GM19324 (cell line): Measurements from ENCODE around the gene C16orf96.

Source experiments
- ATAC-seq: cut with Tn5 transposase; IDR thresholded peaks from one replicate; pipeline ENCODE4 v1.9.1; 2021; ENCODE audit warnings: mild to moderate bottlenecking, moderate library complexity; ENCODE audit not compliant: unreplicated experiment, low FRiP score

Gene C16orf96

DNA sequence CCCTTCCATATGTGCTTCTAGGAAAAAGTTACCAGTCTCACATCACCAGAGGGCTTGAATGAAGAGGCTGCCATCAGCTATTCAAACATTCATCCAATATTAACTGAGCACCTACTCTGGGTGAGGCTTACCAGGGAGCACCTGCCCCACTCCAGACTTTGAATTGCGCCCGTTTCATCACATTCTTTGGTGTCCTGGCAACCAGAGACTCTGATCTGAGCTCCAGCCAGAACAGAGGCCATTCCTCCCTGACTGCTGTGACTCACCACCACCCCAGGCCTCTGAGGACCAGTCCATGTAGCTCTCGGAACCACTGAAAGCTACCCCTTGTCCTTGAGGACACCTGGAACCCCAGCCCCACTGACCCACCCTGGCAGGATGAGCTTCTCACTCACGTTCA, at the start of gene C16orf96:
TSS of gene C16orf96 (plus strand) at position 229 of the 400 bp plus-strand sequence. CDS start at position 379, 150 bp downstream.
- ATAC-seq = no peak

DNA sequence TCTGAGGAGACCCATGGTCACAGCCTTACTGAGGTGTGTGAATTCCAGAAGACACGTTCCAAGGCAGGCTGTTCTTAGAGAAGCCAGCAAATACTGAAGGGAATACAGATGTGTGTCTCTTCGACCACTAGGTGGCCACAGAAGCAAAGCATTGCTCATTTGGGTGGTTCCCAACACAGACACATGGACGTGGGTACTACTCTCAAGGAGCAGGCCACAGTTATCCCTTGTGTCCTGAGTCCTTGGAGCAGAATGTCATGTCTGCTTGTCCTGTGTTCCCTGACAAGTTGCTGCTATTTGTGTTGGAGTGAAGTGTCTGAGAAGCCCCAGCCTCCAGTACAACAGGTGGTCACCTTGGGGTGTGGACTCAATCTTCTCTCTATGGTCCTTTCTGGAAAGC, 49.7 kb upstream of the C16orf96 start:
- ATAC-seq = no peak

DNA sequence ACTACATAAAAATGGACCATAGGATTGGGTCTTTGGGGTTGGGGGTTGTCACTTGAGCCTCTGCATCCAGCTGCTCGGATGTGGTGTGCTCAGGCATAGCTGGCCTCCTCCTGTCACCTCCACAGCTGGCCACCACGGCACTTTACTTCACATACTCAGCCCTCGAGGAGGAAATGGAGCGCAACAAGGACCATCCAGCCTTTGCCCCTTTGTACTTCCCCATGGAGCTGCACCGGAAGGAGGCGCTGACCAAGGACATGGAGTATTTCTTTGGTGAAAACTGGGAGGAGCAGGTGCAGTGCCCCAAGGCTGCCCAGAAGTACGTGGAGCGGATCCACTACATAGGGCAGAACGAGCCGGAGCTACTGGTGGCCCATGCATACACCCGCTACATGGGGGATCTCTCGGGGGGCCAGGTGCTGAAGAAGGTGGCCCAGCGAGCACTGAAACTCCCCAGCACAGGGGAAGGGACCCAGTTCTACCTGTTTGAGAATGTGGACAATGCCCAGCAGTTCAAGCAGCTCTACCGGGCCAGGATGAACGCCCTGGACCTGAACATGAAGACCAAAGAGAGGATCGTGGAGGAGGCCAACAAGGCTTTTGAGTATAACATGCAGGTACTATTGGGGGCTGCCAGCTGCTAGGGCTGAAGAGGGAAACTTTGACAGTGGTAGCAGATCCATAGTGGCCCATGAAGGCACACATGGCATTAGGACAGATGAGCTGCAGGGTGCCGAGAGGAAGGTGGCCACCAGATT, 48.4 kb upstream of the C16orf96 start:
- ATAC-seq = no peak

DNA sequence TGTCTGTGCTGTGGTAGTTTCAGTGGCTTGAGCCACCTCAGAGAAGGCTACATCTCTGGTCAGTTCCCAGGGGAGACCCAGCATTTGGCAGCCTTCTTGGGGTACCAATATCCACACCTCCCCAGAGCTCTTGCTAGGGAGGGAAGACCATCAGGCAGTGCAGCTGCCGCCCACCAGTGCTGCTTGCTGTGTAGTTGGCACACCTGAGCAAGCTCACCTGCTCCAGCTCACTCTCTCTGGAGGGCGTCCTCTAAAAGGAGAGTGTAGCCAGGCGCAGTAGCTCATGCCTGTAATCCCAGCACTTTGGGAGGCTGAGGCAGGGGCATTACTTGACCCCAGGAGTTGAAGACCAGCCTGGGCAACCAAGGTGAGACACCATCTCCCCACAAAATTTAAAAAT, 47.3 kb upstream of the C16orf96 start:
- ATAC-seq = no peak

DNA sequence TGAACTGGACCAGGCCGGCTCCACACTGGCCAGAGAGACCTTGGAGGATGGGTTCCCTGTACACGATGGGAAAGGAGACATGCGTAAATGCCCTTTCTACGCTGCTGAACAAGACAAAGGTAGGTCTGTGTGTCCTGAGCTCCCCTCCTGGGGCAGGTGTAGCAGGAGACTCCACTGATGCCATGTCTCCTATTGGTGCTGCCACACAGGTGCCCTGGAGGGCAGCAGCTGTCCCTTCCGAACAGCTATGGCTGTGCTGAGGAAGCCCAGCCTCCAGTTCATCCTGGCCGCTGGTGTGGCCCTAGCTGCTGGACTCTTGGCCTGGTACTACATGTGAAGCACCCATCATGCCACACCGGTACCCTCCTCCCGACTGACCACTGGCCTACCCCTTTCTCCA, 46.7 kb upstream of the C16orf96 start:
- no peak for ATAC-seq

DNA sequence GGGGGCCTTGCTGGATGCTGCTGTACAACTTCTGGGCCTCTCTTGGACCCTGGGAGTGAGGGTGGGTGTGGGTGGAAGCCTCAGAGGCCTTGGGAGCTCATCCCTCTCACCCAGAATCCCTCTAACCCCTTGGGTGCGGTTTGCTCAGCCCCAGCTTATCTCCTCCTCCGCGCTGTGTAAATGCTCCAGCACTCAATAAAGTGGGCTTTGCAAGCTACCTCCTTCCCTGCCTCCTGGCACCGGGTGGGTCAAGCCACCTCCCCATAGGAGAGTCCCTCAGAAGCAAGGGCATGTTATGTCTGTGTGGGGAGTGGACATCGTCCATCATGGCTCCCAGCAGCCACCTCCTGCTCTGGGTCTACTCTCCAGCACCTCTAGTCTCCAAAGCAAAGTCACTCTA, 46.0 kb upstream of the C16orf96 start:
- ATAC-seq = no peak

DNA sequence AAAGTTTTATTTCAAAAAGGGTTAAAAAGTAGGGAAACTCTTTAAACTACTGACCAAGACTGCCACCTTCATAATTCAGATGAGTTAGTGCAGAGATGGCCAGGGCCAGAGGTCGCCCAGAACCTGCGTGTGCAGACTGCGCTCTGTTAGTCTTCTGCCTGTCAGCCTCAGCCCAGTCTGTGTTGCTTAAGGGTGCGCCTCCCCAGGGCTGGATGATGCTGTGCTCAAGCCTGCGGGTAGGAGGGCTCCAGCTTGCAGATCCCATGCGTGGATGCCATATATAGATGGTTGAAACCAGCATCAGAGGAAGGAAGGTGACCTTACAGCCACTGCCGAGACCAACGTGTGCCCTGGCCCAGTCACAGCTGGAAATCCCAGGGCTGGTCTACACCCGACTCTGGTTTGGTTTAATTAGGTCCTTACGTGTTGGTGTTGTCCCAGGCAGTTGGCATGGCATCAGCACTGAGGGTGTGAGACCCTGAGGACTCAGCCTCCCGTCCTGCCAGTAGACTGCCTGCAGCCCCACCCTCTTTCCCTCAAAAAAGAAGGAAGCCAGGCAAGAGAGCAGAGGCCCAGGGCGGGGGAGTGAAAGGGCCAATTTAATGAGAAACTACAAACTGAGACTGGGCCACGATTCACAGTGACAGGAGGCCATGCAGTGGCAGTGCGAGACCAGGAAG, 45.3 kb upstream of the C16orf96 start:
- no peak for ATAC-seq

DNA sequence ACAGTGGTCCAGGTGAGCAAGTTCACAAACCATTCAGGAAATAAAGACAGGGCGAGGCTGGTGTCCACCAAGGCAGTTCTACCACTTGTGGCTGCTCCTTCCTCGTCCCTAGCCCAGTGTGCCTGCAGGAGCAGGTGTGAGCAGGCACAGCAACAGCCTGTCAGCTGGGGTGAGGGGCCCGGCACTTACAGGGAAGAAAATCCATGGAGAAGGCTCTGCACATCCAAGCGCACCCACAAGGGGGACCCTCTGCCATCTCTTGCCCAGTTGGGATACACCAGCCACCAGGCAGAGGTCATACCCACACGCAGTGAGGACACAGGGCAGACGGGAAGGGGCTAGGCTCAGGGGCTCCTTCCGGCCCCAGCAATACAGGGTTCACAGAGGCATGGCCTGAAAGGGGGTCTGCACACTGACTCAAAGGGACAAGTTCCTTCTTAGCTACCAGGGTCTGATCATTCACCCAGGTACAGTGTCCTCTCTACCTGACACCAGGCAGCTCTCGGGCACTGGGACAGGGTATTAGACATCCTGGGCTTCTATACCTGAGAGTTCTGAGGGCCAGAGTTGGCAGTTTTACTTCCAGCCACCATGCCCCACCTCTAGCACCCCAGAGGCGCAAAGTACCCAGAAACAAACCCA, 44.6 kb upstream of the C16orf96 start:
- no peak for ATAC-seq

DNA sequence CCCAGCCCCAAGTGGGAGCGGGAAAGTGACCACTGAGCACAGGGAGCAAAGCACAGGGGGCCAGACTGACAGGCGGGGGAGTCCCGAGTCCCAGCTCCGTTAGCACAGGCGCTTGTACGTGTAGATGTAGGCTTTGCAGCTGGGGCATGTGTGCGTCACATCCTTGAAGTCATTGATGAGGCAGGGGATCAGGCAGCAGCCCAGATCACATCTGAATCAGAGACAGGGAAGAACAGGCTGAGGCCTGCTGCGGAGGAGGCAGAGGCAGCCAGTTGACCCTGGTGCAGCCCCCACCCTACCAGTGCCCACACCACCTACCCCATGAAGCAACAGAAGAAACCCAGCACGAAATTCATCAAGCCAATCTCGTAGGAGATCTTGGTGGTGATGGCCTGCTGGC, 43.7 kb upstream of the C16orf96 start:
- ATAC-seq = no peak

DNA sequence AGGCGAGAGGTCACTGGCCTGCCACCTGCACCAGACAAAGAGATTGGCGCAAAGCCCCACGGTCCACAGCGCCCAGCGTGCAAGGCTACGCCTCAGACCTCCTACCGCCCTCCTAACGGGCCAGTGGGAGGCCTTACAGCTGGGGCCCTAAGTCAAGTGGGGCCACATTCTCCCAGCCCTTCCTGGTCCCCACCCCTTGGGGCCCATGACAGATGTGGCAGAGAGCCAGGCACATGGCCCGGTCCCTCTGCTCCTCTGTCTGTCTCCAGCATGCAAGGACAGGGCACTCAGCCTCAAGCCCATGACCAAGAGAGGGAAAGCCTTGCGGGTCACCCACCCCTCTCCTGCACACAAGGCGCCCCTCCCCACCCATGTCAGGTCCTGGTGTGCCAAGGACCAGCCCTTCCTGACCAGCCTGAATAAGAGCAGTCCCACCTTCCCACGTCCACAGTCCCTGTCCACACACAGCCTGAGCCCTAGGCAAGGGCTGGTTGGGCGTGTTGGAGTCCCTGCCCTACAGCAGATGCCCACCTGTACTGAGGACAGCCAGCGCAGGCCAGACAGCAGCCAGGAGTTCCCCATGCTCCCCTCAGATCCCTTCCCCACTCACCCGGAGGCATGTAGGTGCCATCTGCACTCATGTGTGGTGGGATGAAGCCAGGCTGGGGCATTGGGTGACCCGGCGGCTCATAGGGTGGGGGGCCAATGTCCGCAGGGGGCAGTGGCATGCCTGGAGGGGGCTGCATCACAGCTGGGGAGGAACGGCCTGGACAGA, 42.9 kb upstream of the C16orf96 start:
- ATAC-seq = no peak

DNA sequence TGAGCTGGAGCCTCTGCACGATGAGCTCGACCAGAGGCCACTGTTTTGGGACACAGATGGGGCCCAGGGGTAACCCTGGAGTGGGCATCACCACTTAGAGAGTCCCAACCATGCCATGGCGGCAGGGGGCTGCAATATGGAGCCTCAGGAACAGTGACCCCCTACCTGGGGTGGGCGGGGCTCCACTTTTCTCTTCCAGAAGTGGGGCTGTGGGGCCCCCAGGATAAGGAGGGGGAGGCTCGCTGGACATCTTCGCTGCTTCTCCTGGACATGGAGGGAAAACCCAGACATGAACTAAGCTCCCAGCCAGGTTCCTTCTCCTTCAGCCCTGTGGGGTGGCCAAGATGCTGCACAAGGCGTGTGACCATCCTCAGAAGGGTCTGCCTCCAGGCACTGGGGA, 42.3 kb upstream of the C16orf96 start:
- ATAC-seq = no peak

DNA sequence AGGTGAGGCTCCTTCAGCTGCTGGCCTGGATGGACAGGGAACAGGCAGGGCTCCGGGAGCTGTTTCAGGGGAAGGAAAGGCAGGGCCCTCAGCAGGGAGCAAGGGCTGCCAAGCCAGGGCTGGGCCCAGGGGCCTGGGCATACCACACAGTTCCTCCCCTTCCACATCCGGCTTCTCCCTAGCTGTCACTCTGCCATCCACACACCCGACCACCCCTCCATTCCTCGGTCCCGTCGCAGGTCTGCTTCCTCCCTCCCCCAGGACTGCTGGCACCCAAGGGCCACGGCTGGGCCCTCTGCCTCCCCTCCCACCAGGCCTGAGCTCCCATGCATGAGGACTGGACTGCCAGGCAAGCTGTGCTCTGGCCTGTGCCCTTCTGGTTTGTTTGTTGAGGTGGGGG, 41.5 kb upstream of the C16orf96 start:
- ATAC-seq = no peak

DNA sequence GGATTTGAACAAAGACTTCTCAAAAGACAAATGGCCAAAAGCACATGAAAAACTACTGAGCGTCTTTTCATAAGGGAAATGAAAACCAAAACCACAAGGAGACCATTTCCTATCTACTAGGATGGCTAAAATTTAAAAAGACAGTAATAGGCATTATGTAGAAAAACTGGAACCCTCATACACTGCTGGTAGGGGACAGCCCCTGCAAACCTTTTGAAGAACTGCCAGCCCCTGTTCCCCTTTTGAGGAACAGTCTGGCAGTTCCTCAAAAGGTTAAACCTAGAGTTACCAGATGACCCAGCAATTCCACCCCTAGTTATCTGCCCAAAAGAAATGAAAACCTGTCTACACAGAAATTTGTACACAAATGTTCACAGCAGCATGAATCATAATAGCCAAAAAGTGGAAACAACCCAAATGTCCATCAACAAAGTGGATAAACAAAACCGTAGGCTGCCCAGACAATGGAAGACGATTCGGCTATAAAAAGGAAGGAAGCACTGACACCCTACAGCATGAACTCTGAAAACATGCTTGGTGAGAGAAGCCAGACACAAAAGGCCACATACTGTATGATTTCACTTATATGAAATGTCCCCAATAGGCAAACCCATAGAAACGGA, 40.4 kb upstream of the C16orf96 start:
- ATAC-seq = no peak

DNA sequence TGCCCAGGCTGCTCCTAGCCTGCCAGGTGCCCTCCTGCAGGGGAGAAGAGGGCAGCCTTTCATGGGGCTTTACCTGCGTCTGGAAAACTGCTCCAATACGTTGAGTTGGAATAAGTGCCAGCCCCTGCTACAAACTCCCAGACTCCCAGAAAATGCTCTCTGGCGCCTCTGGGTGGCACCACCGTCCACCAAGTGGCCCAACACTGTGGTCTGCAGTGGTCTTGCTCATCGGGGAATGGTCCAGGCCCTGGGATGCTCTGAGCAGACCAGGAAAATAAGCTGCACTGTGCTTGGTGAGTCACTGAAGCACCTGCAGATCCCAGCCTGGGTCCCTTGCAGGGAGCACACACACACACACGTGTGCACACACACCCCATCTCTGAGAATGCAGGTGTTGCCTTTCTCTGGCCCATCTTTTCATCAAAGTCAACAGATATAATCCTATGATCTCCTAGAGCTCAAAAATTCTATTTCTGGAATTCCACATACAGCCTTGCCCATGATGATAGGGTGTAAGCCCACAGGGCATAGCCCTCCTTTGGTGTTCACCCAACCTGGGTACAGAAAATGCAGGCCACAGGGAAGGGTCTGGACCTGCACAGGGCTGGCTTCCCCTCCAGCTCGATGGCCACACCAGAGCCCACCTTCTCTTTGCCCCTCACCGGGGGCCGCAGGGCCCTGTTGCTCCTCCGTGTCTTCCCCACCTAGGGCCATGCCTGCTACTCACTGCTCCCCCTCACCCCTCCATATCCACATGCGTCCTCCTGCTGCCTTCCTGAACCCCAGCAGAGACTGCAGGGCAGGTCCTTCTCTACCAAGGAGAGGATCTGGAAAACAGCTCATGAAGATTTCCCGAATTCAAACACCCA, 38.1 kb upstream of the C16orf96 start:
- no peak for ATAC-seq

DNA sequence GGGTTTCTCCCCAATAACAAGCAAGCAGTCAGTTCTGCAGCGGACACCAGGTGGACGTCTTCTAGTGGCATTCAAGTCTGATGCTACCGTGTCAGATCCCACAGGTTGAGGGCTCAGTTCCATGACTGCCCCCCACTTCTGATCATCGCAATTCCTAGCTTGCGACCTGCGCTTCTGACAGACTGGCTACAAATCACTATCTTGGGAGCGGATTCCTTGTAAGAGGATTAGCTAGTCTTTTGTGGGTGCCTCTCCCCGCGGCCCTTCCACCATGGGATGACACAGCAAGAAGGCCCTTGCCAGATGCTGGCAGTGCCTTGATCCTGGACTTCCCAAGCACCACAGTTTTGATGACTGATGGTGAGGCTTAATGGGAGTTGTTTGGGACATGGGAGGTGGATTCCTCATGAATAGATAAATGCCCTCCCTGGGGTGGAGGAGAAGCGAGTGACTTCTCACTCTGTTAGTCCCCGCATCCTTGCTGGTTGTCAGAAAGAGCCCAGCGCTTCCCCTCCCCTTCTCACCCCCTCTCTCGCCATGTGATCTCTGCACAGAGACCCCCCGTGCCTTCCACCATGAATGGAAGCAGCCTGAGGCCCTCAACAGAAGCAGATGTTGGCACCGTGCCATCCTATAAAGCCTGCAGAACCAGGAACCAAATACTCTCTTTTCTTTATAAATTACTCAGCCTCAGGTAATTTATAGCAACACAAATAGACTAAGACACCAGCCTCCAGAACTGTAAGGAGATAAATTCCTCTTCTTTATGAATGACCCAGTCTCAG, 36.7 kb upstream of the C16orf96 start:
- no peak for ATAC-seq

DNA sequence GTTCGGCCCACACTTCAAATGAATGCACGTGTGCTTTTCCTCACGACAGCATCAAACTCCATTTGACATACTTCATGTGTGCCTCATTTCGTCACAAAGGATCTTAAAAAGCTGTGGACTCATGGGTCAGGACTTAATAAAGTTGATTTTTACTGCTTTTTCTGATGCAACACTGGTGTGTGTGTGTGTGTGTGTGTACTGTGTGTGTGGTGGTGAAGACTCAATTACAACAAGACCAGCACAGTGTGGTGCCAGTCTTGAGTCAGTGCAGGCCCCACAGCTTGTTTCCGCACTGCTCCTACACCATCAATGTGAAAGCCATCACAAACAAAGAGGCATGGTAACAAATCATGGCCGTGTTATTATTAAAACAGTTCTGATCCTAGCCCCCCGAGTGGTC, 35.2 kb upstream of the C16orf96 start:
- ATAC-seq = no peak

DNA sequence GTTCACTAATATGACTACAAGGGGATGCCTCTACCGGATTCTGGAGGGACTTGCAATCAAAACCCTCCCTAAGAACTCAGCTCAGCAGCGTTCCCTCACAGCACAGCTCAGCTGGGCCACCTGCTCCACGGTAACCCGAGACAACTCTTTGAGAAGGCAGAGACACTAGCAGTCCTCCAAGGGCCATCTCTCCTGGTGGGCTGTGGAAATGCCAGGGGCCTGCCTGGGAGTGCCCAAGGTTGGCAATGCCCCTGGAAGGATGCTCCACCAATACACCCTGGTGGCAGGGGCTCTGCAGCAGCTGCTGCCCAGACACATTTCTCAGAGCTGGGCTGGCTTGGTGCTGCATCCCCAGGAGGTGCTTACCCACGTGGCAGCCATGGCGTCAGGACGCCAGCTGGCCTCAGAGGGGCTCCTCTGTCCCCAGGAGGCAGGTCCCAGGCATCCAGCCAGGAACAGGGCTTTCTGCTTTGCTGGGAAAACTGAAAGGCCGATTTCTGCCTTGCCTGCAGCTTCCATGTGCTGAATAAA, 34.0 kb upstream of the C16orf96 start:
- ATAC-seq = no peak

DNA sequence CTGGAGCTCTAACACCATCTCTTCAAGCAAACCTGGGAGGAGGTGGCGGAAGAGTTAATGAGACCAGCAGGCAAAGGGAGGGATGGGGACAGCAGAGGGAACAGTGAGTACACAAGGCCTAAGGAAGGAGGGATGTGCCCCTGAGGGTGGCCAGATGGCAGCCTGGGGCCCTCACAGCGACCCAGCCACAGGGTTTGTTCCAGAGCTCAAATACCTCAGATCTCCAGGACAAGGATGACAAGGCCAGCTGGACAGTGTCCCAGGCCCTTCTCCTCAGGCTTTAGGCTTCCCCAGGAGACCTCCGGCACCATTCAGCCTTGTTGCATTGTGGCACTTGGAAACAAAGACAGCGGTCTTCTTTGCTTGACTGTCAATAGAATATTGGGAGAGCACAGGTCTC, 32.5 kb upstream of the C16orf96 start:
- no peak for ATAC-seq

DNA sequence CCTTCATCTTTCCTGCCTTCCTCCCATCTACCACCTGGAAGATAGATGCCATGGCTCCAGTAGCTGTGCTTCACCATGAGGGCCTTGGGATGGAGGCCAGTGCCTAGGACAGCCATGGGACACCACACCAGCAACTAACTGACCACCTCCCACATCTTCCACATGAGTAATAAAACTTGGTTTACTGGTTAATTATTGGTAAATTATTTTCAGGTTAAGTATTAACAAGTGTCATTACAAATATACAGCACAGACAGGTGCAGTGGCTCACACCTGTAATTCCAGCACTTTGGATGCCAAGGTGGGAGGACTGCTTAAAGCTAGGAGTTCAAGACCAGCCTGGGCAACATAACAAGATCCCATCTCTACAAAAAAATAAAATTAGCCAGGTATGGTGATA, 31.6 kb upstream of the C16orf96 start:
- ATAC-seq = no peak
